D721Med (cell line): Measurements from ENCODE around the gene MAMSTR.

Experiments used
- DNase-seq: peaks from one replicate; pipeline ENCODE4 v3.0.0; 2011; ENCODE audit warnings: low spot score; ENCODE audit not compliant: insufficient read length
- FAIRE-seq: peaks from 2 replicates; lab custom pipeline; 2011; peaks lifted over from hg19 to GRCh38; lab: Jason Lieb, UNC
- TF ChIP-seq, protein P1 (sequence below): IDR thresholded peaks from 2 replicates; pipeline ENCODE4 v1.5.1; 2012; ENCODE audit warnings: mild to moderate bottlenecking, control low read depth; ENCODE audit not compliant: insufficient read depth; ENCODE audit errors: missing control alignments

Gene MAMSTR

GRCh38 chr19:48671446-48671995 is 48.0 kb downstream of the MAMSTR start:
- FAIRE-seq (no peak), DNase-seq (no peak)
- TF ChIP-seq, protein P1, sequence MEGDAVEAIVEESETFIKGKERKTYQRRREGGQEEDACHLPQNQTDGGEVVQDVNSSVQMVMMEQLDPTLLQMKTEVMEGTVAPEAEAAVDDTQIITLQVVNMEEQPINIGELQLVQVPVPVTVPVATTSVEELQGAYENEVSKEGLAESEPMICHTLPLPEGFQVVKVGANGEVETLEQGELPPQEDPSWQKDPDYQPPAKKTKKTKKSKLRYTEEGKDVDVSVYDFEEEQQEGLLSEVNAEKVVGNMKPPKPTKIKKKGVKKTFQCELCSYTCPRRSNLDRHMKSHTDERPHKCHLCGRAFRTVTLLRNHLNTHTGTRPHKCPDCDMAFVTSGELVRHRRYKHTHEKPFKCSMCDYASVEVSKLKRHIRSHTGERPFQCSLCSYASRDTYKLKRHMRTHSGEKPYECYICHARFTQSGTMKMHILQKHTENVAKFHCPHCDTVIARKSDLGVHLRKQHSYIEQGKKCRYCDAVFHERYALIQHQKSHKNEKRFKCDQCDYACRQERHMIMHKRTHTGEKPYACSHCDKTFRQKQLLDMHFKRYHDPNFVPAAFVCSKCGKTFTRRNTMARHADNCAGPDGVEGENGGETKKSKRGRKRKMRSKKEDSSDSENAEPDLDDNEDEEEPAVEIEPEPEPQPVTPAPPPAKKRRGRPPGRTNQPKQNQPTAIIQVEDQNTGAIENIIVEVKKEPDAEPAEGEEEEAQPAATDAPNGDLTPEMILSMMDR, result no peak

DNA sequence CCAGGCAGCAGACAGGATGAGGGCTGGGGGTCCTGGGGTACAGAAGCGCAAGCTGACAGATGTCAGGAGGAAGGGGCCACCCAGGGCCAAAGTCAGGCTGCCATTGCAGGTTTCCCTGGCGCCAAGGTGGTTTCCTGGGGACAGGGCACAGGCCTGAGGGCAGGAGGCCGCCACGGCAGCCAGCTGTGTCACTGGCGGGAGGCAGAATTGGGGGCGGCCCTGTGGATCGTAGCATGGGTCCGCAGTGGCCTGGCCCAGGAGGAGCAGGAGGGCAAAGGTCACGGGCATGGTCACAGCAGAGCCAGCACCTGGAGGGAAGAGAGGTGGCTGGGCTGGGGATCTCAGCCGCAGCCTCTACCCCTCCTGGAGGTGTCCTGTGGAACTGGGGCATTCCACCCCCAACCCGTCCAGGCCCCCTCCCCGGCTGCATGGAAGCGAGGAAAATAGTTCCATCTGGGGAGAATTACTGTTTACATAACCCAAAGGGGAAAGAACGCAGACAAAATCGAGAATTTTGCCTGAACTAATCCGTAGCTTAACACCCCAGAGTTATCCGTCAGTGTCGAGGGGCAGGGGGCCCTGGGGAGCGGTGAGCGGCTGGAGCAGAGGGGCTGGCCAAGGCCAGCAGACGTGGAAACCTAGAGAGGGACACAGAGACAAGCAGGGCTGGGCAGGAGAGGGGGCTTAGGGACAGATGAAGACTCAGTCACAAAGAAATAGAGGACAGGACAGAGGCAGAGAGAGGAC is 48.7 kb downstream of the MAMSTR start:
- no peak for FAIRE-seq

DNA sequence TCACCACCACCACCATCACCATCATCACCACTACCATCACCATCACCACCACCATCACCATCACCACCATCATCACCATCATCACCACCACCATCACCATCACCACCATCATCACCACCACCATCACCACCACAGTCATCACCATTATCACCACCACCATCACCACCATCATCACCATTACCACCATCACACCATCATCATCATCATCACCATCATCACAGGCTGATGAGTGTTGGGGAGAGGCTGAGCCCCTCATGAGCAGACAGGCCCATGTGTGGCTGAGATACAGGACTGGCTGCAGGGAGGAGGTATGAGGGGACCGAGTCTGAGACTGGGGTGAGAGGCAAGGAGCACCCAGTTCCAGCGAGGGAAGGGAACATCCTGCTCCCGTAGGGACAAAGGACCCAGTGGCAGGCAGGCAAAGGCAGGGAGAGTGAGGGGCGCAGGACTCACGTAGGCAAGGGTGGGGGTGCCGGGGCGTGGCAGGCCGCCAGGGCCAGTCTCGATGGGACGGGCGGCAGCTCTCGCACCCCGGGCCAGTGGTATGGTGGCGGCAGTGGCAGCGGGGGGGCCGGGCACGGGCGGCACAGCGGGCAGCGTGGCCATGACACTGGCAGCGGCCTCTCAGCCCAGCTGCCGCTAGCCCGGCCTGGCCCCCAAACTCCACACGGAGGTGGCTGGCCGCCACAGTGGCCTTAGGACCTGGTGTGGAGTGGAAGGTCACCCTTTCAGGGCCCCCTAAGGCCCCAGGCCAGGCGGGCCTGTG is 49.4 kb downstream of the MAMSTR start:
- FAIRE-seq, result no peak
- DNase-seq, result no peak
- TF ChIP-seq, protein P1, result no peak

More for the DNA sequence above, 48.7 kb downstream of the MAMSTR start:
- no peak for DNase-seq
- TF ChIP-seq, protein P1, result no peak

GRCh38 chr19:48668761-48669160 is 50.8 kb downstream of the MAMSTR start:
- no peak for DNase-seq
- TF ChIP-seq, protein P1, result no peak
- no peak for FAIRE-seq

DNA sequence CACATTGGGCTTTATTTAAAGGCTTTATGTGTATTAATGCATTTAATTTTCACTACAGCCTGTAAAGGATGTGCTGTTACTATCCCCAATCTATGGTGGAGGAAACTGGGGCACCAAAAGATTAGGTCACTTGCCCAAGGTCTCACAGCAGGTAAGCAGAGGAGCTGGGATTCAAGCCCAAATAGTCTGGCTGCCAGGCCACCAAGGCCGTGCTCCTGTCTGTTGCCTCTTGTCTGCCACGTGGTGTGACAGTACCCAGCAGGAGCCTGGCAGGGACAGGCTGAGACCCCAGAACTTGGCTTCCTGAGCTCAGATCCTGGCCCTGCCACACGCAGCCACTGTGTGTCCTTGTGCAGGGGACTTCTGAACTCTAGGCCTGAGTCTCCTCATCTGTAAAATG is 51.2 kb downstream of the MAMSTR start:
- TF ChIP-seq, protein P1, result no peak
- DNase-seq (no peak), FAIRE-seq (no peak)

GRCh38 chr19:48665786-48666185 is 53.7 kb downstream of the MAMSTR start:
- FAIRE-seq (no peak), DNase-seq (no peak)
- TF ChIP-seq, protein P1, result no peak
